Body of pancreas (tissue), 4 donors: ENCODE data around the gene MAGI1. TPM values are rescaled to one million over a fixed set of nuclear protein-coding genes. Genes with fewer than 3 reads are reported as not detected.

Experiments used
- ATAC-seq: fragments of 150-250 bp; one replicate; pipeline ENCODE4 v1.9.1; 2016
- DNase-seq, 4 donors: peaks; one replicate each; pipeline ENCODE4 v3.0.0-alpha.2; 2019
- H3K27ac ChIP-seq, 4 donors: fragments of 200-600 bp; sonication (generic); 1 replicate in 3 of 4; 2 replicates in 1 of 4; pipeline versions ENCODE4 v1.5.1 to v1.6.1; 2016 to 2019; ENCODE audit warnings: mild to moderate bottlenecking in 1 of 4, mixed read lengths in 1 of 4, moderate library complexity in 1 of 4
- H3K27me3 ChIP-seq, 2 donors: fragments of 200-600 bp; sonication (generic); one replicate each; pipeline ENCODE4 v1.6.0; 2016; ENCODE audit warnings: mild to moderate bottlenecking in 1 of 2
- H3K36me3 ChIP-seq, 2 donors: fragments of 200-600 bp; sonication (generic); replicated peaks in 1 of 2; 2 replicates each; pipeline ENCODE4 v1.5.1; 2016; ENCODE audit warnings: low read depth in 2 of 2; ENCODE audit not compliant: insufficient read depth in 1 of 2
- H3K4me1 ChIP-seq: fragments of 200-600 bp; sonication (generic); one replicate; pipeline ENCODE4 v1.6.0; 2016
- H3K4me3 ChIP-seq, 2 donors: fragments of 200-600 bp; sonication (generic); 1 replicate in 1 of 2; 2 replicates in 1 of 2; pipeline ENCODE4 v1.5.1; 2016 to 2019
- H3K9me3 ChIP-seq, 3 donors: fragments of 200-600 bp; sonication (generic); 1 replicate in 2 of 3; 2 replicates in 1 of 3; pipeline ENCODE4 v1.5.1; 2016
- CTCF ChIP-seq, 7 experiments: fragments of 450-650 bp in 4 of 7; fragments of 200-600 bp in 3 of 7; sonication (generic) in 3 of 7; IDR thresholded peaks; one replicate each; pipeline ENCODE4 v1.5.1; 2016 to 2019; ENCODE audit warnings: antibody characterized with exemption in 7 of 7
- POLR2A ChIP-seq, 3 donors: fragments of 450-650 bp; IDR thresholded peaks; one replicate each; pipeline ENCODE4 v1.6.1; 2016; ENCODE audit warnings: antibody characterized with exemption in 3 of 3, mild to moderate bottlenecking in 2 of 3
- WGBS, 2 donors: methylation state at CpG; one replicate each; pipeline ENCODE4 v1.1.5; 2017; 5-methylcytosine and 5-hydroxymethylcytosine counted together
- intact Hi-C: fragments of 100-400 bp; cut with DNase I; formaldehyde crosslinking; loops from one replicate; pipeline ENCODE4 v1.15.1; 2023
- total RNA-seq, 2 donors: library from RNA; depleted of rRNA; stranded (reverse); fragments of >200 nt; gene quantifications; one replicate each; pipeline ENCODE4 v1.1.0, GENCODE V29; 2016

Gene MAGI1
- total RNA-seq, 2 donors from 2014 or later = 44.2 to 63.6 TPM

- intact Hi-C loops = no loop called here
- Histone ChIP-seq H3K4me1 (peaks cover 16% of the 10 kb centered on the region), H3K27me3 (no peaks in the 10 kb centered on the region), H3K36me3 (no peaks in the 10 kb centered on the region), H3K9me3 (no peaks in the 10 kb centered on the region), H3K4me3 (no peak overlapping the region), H3K27ac (no peak overlapping the region)
- WGBS, 2 donors = 91% methylated on average over 7 of the region's 7 CpGs
- ATAC-seq (no peak), DNase-seq (no peak)
- TF ChIP-seq CTCF (IDR thresholded peaks at IDR 0.05) = no peak
Observed at GRCh38 chr3:65848024-65848423, 190.7 kb downstream of the MAGI1 start.

GRCh38 chr3:65846936-65847335 is 191.8 kb downstream of the MAGI1 start:
- H3K36me3 ChIP-seq = no peaks in the 10 kb centered on the region
- DNase-seq (no peak), ATAC-seq (no peak)
- H3K27me3 ChIP-seq = no peaks in the 10 kb centered on the region
- no peak overlapping the region for H3K4me3 ChIP-seq
- H3K9me3 ChIP-seq = no peaks in the 10 kb centered on the region
- H3K4me1 ChIP-seq = peaks cover 16% of the 10 kb centered on the region
- H3K27ac ChIP-seq = no peak overlapping the region
- TF ChIP-seq POLR2A (IDR thresholded peaks at IDR 0.05) (no peak), CTCF (IDR thresholded peaks at IDR 0.05) (no peak)
- intact Hi-C loops = no loop called here
- 57 to 60% methylated on average over 1 of the region's 1 CpG for WGBS, 2 donors

- no peak overlapping the region for H3K27ac ChIP-seq
- no peak for TF ChIP-seq POLR2A (IDR thresholded peaks at IDR 0.05)
- no peak for TF ChIP-seq CTCF (IDR thresholded peaks at IDR 0.05)
- H3K4me1 ChIP-seq = peaks cover 16% of the 10 kb centered on the region
- WGBS, 2 donors = 83% methylated on average over 2 of the region's 2 CpGs
- no peaks in the 10 kb centered on the region for H3K9me3 ChIP-seq
- ATAC-seq (no peak), DNase-seq (no peak)
- no peaks in the 10 kb centered on the region for H3K36me3 ChIP-seq
- no peak overlapping the region for H3K4me3 ChIP-seq
- intact Hi-C loops = no loop called here
- no peaks in the 10 kb centered on the region for H3K27me3 ChIP-seq
Observed at GRCh38 chr3:65844370-65844769, 194.3 kb downstream of the MAGI1 start.

GRCh38 chr3:65843732-65844131 is 195.0 kb downstream of the MAGI1 start:
- ATAC-seq = no peak

GRCh38 chr3:65837604-65838003 is 201.1 kb downstream of the MAGI1 start:
- ATAC-seq (no peak), DNase-seq (no peak)
- no peak overlapping the region for H3K27ac ChIP-seq
- WGBS, 2 donors = 63 to 89% methylated on average over 4 of the region's 4 CpGs
- H3K27me3 ChIP-seq = no peaks in the 10 kb centered on the region
- TF ChIP-seq POLR2A (IDR thresholded peaks at IDR 0.05) (no peak), CTCF (IDR thresholded peaks at IDR 0.05) (no peak)
- H3K4me3 ChIP-seq = no peak overlapping the region
- H3K9me3 ChIP-seq = no peaks in the 10 kb centered on the region
- no peaks in the 10 kb centered on the region for H3K36me3 ChIP-seq
- intact Hi-C loops = no loop called here
- peaks cover 15% of the 10 kb centered on the region for H3K4me1 ChIP-seq

More at GRCh38 chr3:65843732-65844131, 195.0 kb downstream of the MAGI1 start:
- Histone ChIP-seq H3K36me3 (no peaks in the 10 kb centered on the region), H3K27me3 (no peaks in the 10 kb centered on the region), H3K4me3 (no peak overlapping the region), H3K27ac (no peak overlapping the region), H3K9me3 (no peaks in the 10 kb centered on the region), H3K4me1 (peaks cover 16% of the 10 kb centered on the region)
- intact Hi-C loops = no loop called here
- DNase-seq = no peak
- WGBS, 2 donors = 63 to 67% methylated on average over 1 of the region's 1 CpG
- TF ChIP-seq POLR2A (IDR thresholded peaks at IDR 0.05) = no peak
